Measurements from ENCODE around the gene DOCK1.
"Not testable (repeated sequence)": the region's sequence is repeated elsewhere in the genome, so short reads cannot be mapped to it uniquely, and the experiment has no call there.

The DOCK1 gene

GRCh38 chr10:127292888-127293287, 387.7 kb downstream of the DOCK1 start:
- no peak for DNase-seq

- DNase-seq, result no peak
Observed at GRCh38 chr10:127293640-127294039, 388.4 kb downstream of the DOCK1 start.

GRCh38 chr10:127296696-127297095, 391.5 kb downstream of the DOCK1 start:
- no peak for DNase-seq

- no peak for DNase-seq
Observed at GRCh38 chr10:127298381-127298780, 393.2 kb downstream of the DOCK1 start.

GRCh38 chr10:127299192-127299591, 394.0 kb downstream of the DOCK1 start:
- not testable (repeated sequence) for DNase-seq

- DNase-seq, result no peak
Observed at GRCh38 chr10:127299956-127300689, 394.9 kb downstream of the DOCK1 start.

- DNase-seq, result no peak
Observed at GRCh38 chr10:127300868-127301321, 395.7 kb downstream of the DOCK1 start.

- DNase-seq, result no peak
Observed at GRCh38 chr10:127302343-127302742, 397.1 kb downstream of the DOCK1 start.

- no peak for DNase-seq
Observed at GRCh38 chr10:127303105-127303504, 397.9 kb downstream of the DOCK1 start.

GRCh38 chr10:127303746-127304145, 398.5 kb downstream of the DOCK1 start:
- no peak for DNase-seq

- no peak for DNase-seq
Observed at GRCh38 chr10:127306479-127306878, 401.3 kb downstream of the DOCK1 start.

GRCh38 chr10:127307338-127307737, 402.1 kb downstream of the DOCK1 start:
- no peak for DNase-seq

GRCh38 chr10:127308031-127308430, 402.8 kb downstream of the DOCK1 start:
- no peak for DNase-seq

- DNase-seq, result not testable (repeated sequence)
Observed at GRCh38 chr10:127309619-127310018, 404.4 kb downstream of the DOCK1 start.

- no peak for DNase-seq
Observed at GRCh38 chr10:127310430-127310829, 405.2 kb downstream of the DOCK1 start.

GRCh38 chr10:127310923-127311322, 405.7 kb downstream of the DOCK1 start:
- DNase-seq, result no peak

GRCh38 chr10:127313996-127314700, 408.9 kb downstream of the DOCK1 start:
- DNase-seq, result no peak

- DNase-seq, result no peak
Observed at GRCh38 chr10:127314797-127315196, 409.6 kb downstream of the DOCK1 start.

GRCh38 chr10:127315888-127316287, 410.7 kb downstream of the DOCK1 start:
- DNase-seq, result no peak

- no peak for DNase-seq
Observed at GRCh38 chr10:127318396-127318795, 413.2 kb downstream of the DOCK1 start.

GRCh38 chr10:127319271-127319670, 414.0 kb downstream of the DOCK1 start:
- DNase-seq, result no peak

GRCh38 chr10:127319691-127320090, 414.5 kb downstream of the DOCK1 start:
- no peak for DNase-seq

GRCh38 chr10:127320176-127320575, 414.9 kb downstream of the DOCK1 start:
- no peak for DNase-seq

- no peak for DNase-seq
Observed at GRCh38 chr10:127322286-127322685, 417.1 kb downstream of the DOCK1 start.

Data from right forelimb (tissue), 1 donor.